Measurements from ENCODE around the gene HCK. TPM values are rescaled to one million over a fixed set of nuclear protein-coding genes. Genes with fewer than 3 reads are reported as not detected.
A peak's percentile ranks its signal among the peaks of the same experiment; 100 is the strongest.

Gene HCK
- total RNA-seq, 5 donors from 2014 or later (not counting 1 experiment from before 2014, with no cell fraction given): 0.29 to 1.5 (median 0.73) TPM

DNA sequence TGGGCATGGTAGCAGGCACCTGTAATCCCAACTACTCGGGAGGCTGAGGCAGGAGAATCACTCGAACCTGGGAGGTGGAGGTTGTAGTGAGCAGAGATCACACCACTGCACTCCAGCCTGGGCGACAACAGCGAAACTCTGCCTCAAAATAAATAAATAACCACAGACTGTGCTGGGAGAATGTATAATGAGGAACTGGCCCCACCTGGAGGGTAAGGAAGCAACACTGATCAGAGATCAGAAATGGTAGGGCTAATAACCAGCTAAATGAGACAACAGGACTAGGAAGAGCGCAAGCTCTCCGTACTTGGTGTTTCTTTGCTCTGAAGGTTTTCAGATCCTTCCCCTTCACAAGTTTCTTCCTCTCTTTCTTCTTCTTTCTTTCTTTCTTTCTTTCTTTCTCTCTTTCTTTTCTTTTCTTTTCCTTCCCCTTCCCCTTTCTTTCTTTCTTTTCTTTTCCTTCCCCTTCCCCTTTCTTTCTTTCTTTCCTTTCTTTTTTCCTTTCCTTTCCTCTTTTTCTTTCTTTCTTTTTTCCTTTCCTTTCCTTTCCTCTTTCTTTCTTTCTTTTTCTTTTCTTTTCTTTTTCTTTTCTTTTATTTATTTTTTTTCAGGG, 27.3 kb upstream of the HCK start:
- Mint-ChIP-seq H3K4me3 (no peak overlapping the region), H3K4me1 (peaks cover 7 to 10% (median 8%) of the 10 kb centered on the region in 3 donors), H3K9me3 (no peaks in the 10 kb centered on the region), H3K27me3 (peaks cover 42 to 58% of the 10 kb centered on the region in 2 donors), H3K36me3 (no peaks in the 10 kb centered on the region), H3K27ac (no peak overlapping the region)
- H3K27me3 ChIP-seq (replicated peaks in 1 of 2; ENCODE audit: control insufficient read depth in 2 of 2, extremely low read depth in 1 of 2, insufficient read depth in 2 of 2, low read length in 1 of 2): peaks cover 2 to 44% of the 10 kb centered on the region in 2 experiments
- ChIA-PET CTCF (no interaction called here), POLR2A (no interaction called here)
- no peaks in the 10 kb centered on the region for H3K36me3 ChIP-seq (ENCODE audit: control insufficient read depth in 2 of 2, extremely low read depth in 1 of 2, insufficient read depth in 1 of 2, low read length in 1 of 2)
- 100% methylated on average over 2 of the region's 6 CpGs for WGBS (ENCODE audit: insufficient coverage)
- no peaks in the 10 kb centered on the region for H3K9me3 ChIP-seq
- H3K4me3 ChIP-seq (ENCODE audit: control insufficient read depth in 1 of 2, extremely low read depth in 1 of 2, low read length in 1 of 2): no peak overlapping the region
- ATAC-seq (replicated peaks in 1 of 4) (no peak), DNase-seq (no peak)
- peaks cover 0 to 4% of the 10 kb centered on the region in 2 experiments for H3K4me1 ChIP-seq (ENCODE audit: control insufficient read depth in 1 of 2, extremely low read depth in 1 of 2, insufficient read depth in 2 of 2, low read length in 2 of 2)
- H3K27ac ChIP-seq (ENCODE audit: low read length): no peak overlapping the region

DNA sequence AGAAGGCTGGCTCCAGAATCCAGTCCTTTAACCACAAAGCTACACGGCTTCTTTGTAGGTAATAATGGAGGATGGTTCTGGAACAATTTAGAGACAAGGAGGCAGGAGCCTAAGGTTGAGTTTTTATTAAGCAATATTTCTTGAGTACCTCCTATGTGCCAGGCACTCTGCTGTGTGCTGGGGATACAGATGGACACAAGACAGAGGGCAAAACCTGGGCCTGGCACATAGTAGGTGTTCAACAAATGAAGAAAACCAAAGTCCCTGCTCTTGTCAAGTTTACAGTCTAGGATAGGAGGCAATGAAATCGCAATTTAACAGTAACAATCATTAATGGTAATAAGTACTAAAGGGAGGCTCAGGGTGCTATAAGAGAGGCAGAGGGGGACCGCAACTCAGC, 24.4 kb upstream of the HCK start:
- Histone ChIP-seq H3K36me3 (ENCODE audit: control insufficient read depth in 2 of 2, extremely low read depth in 1 of 2, insufficient read depth in 1 of 2, low read length in 1 of 2) (no peaks in the 10 kb centered on the region), H3K4me1 (ENCODE audit: control insufficient read depth in 1 of 2, extremely low read depth in 1 of 2, insufficient read depth in 2 of 2, low read length in 2 of 2) (peaks cover 0 to 8% of the 10 kb centered on the region in 2 experiments), H3K27ac (ENCODE audit: low read length) (no peak overlapping the region), H3K4me3 (ENCODE audit: control insufficient read depth in 1 of 2, extremely low read depth in 1 of 2, low read length in 1 of 2) (no peak overlapping the region), H3K27me3 (replicated peaks in 1 of 2; ENCODE audit: control insufficient read depth in 2 of 2, extremely low read depth in 1 of 2, insufficient read depth in 2 of 2, low read length in 1 of 2) (peaks cover 0 to 44% of the 10 kb centered on the region in 2 experiments), H3K9me3 (no peaks in the 10 kb centered on the region)
- Mint-ChIP-seq H3K9me3 (no peaks in the 10 kb centered on the region), H3K4me3 (no peak overlapping the region), H3K4me1 (peaks cover 0 to 2% (median 0%) of the 10 kb centered on the region in 3 donors), H3K27me3 (peaks cover 18 to 31% of the 10 kb centered on the region in 2 donors), H3K36me3 (no peaks in the 10 kb centered on the region), H3K27ac (no peak overlapping the region)
- no peak for ATAC-seq (replicated peaks in 1 of 4)
- no peak for DNase-seq
- ChIA-PET POLR2A (no interaction called here), CTCF (interaction anchor here in 1 of 2 donors (1.2 kb wide), 1 partner anchor 10 kb away, joined by 6 read pairs; no protein-coding TSS in a partner anchor)
- WGBS (ENCODE audit: insufficient coverage): 100% methylated on average over 1 of the region's 3 CpGs

GRCh38 chr20:32028647-32029372, 23.2 kb upstream of the HCK start:
- Mint-ChIP-seq H3K27me3 (peaks cover 7 to 29% of the 10 kb centered on the region in 2 donors), H3K4me3 (no peak overlapping the region), H3K4me1 (peaks cover 0 to 2% (median 0%) of the 10 kb centered on the region in 3 donors), H3K36me3 (no peaks in the 10 kb centered on the region), H3K9me3 (no peaks in the 10 kb centered on the region), H3K27ac (no peak overlapping the region)
- DNase-seq (no peak), ATAC-seq (replicated peaks in 1 of 4) (no peak)
- POLR2A ChIA-PET: no interaction called here
- Histone ChIP-seq H3K36me3 (ENCODE audit: control insufficient read depth in 2 of 2, extremely low read depth in 1 of 2, insufficient read depth in 1 of 2, low read length in 1 of 2) (no peaks in the 10 kb centered on the region), H3K27ac (ENCODE audit: low read length) (no peak overlapping the region), H3K4me3 (ENCODE audit: control insufficient read depth in 1 of 2, extremely low read depth in 1 of 2, low read length in 1 of 2) (no peak overlapping the region), H3K9me3 (no peaks in the 10 kb centered on the region), H3K27me3 (replicated peaks in 1 of 2; ENCODE audit: control insufficient read depth in 2 of 2, extremely low read depth in 1 of 2, insufficient read depth in 2 of 2, low read length in 1 of 2) (peaks cover 0 to 39% of the 10 kb centered on the region in 2 experiments), H3K4me1 (ENCODE audit: control insufficient read depth in 1 of 2, extremely low read depth in 1 of 2, insufficient read depth in 2 of 2, low read length in 2 of 2) (peaks cover 0 to 8% of the 10 kb centered on the region in 2 experiments)
- CTCF ChIA-PET: interaction anchor here (0.6 to 1.8 kb wide), 5 partner anchors 11 to 1265 kb away, joined by 3 to 6 read pairs (median 4); no protein-coding TSS in a partner anchor
- WGBS (ENCODE audit: insufficient coverage): 81% methylated on average over 11 of the region's 12 CpGs

DNA sequence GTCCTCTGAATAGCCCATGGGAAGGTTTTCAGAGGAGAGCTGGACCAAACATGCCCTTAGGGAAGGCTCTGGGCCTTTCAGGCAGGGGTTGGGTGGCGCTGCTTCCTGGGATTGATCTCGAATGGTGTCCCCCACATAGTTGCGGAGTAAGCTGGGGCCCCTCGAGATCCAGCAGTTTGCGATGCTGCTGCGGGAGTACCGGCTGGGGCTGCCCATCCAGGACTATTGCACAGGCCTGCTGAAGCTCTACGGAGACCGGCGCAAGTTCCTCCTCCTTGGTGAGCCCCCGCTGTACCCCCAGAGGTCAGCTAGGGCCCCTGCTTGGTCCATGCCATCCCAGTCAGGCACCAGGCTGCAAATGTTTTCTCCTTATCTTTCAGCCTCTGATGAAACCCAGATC, 22.5 kb upstream of the HCK start:
- no peak for DNase-seq
- no peak overlapping the region for H3K4me3 ChIP-seq (ENCODE audit: control insufficient read depth in 1 of 2, extremely low read depth in 1 of 2, low read length in 1 of 2)
- H3K36me3 ChIP-seq (ENCODE audit: control insufficient read depth in 2 of 2, extremely low read depth in 1 of 2, insufficient read depth in 1 of 2, low read length in 1 of 2): no peaks in the 10 kb centered on the region
- peaks cover 0 to 44% of the 10 kb centered on the region in 2 experiments for H3K27me3 ChIP-seq (replicated peaks in 1 of 2; ENCODE audit: control insufficient read depth in 2 of 2, extremely low read depth in 1 of 2, insufficient read depth in 2 of 2, low read length in 1 of 2)
- Mint-ChIP-seq H3K9me3 (no peaks in the 10 kb centered on the region), H3K27ac (no peak overlapping the region), H3K4me1 (peaks cover 0 to 2% (median 0%) of the 10 kb centered on the region in 3 donors), H3K27me3 (peaks cover 3 to 30% of the 10 kb centered on the region in 2 donors), H3K36me3 (no peaks in the 10 kb centered on the region), H3K4me3 (no peak overlapping the region)
- H3K27ac ChIP-seq (ENCODE audit: low read length): no peak overlapping the region
- 88% methylated on average over 11 of the region's 11 CpGs for WGBS (ENCODE audit: insufficient coverage)
- ChIA-PET CTCF (interaction anchor here (0.6 to 3.0 kb wide), 5 partner anchors 12 to 381 kb away, joined by 3 to 9 read pairs (median 5); no protein-coding TSS in a partner anchor), POLR2A (no interaction called here)
- H3K4me1 ChIP-seq (ENCODE audit: control insufficient read depth in 1 of 2, extremely low read depth in 1 of 2, insufficient read depth in 2 of 2, low read length in 2 of 2): peaks cover 0 to 8% of the 10 kb centered on the region in 2 experiments
- no peak for ATAC-seq (replicated peaks in 1 of 4)
- H3K9me3 ChIP-seq: no peaks in the 10 kb centered on the region

DNA sequence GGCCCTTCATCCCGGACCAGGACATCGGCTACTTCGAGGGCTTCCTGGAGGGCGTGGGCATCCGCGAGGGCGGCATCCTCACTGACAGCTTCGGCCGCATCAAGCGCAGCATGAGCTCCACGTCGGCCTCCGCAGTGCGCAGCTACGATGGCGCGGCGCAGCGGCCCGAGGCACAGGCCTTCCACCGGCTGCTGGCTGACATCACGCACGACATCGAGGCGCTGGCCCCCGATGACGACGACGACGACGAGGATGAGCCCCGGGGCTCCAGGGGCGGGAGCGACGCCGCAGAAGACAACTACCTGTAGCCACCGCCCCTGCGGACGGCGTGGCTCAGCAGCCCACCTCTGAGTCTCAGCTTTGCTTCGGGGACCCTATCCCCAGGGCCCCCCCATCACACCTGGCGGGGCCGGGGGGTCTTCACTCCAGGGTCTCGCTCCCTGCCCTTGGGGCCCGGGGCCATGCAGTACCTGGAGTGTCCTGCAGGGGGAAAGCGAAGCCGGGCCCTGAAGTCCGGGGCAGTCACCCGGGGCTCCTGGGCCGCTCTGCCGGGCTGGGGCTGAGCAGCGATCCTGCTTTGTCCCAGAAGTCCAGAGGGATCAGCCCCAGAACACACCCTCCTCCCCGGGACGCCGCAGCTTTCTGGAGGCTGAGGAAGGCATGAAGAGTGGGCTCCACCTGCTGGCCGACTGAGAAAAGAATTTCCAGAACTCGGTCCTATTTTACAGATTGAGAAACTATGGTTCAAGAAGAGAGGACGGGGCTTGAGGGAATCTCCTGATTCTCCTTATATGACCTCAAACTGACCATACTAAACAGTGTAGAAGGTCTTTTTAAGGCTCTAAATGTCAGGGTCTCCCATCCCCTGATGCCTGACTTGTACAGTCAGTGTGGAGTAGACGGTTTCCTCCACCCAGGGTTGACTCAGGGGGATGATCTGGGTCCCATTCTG, 20.8 kb upstream of the HCK start:
- DNase-seq (peak in 29 of 35 experiments; percentile 19 to 72 (median 44)), ATAC-seq (replicated peaks in 1 of 4) (peak; percentile 70 to 73 (median 72))
- H3K36me3 ChIP-seq (ENCODE audit: control insufficient read depth in 2 of 2, extremely low read depth in 1 of 2, insufficient read depth in 1 of 2, low read length in 1 of 2): no peaks in the 10 kb centered on the region
- Mint-ChIP-seq H3K9me3 (no peaks in the 10 kb centered on the region), H3K27ac (no peak overlapping the region), H3K4me1 (peaks cover 0 to 2% (median 0%) of the 10 kb centered on the region in 3 donors), H3K27me3 (peaks cover 15 to 34% of the 10 kb centered on the region in 2 donors), H3K36me3 (no peaks in the 10 kb centered on the region), H3K4me3 (peak overlapping the region; percentile 9 to 37 (median 28))
- WGBS (ENCODE audit: insufficient coverage): 33% methylated on average over 51 of the region's 59 CpGs
- peaks cover 0 to 50% of the 10 kb centered on the region in 2 experiments for H3K27me3 ChIP-seq (replicated peaks in 1 of 2; ENCODE audit: control insufficient read depth in 2 of 2, extremely low read depth in 1 of 2, insufficient read depth in 2 of 2, low read length in 1 of 2)
- peak overlapping the region; percentile 26 to 41 for H3K4me3 ChIP-seq (ENCODE audit: control insufficient read depth in 1 of 2, extremely low read depth in 1 of 2, low read length in 1 of 2)
- POLR2A ChIA-PET: no interaction called here
- H3K27ac ChIP-seq (ENCODE audit: low read length): no peak overlapping the region
- H3K9me3 ChIP-seq: no peaks in the 10 kb centered on the region
- CTCF ChIA-PET: interaction anchor here (0.6 to 3.0 kb wide), 10 partner anchors 9 to 209 kb away, joined by 3 to 9 read pairs (median 3); no protein-coding TSS in a partner anchor
- peaks cover 0 to 8% of the 10 kb centered on the region in 2 experiments for H3K4me1 ChIP-seq (ENCODE audit: control insufficient read depth in 1 of 2, extremely low read depth in 1 of 2, insufficient read depth in 2 of 2, low read length in 2 of 2)

GRCh38 chr20:32033316-32033715, 18.7 kb upstream of the HCK start:
- Mint-ChIP-seq H3K27ac (no peak overlapping the region), H3K9me3 (no peaks in the 10 kb centered on the region), H3K27me3 (peaks cover 22 to 48% of the 10 kb centered on the region in 2 donors), H3K4me3 (no peak overlapping the region), H3K36me3 (no peaks in the 10 kb centered on the region), H3K4me1 (peaks cover 0 to 2% (median 0%) of the 10 kb centered on the region in 3 donors)
- no peak overlapping the region for H3K27ac ChIP-seq (ENCODE audit: low read length)
- CTCF ChIA-PET: no interaction called here
- peaks cover 0 to 8% of the 10 kb centered on the region in 2 experiments for H3K4me1 ChIP-seq (ENCODE audit: control insufficient read depth in 1 of 2, extremely low read depth in 1 of 2, insufficient read depth in 2 of 2, low read length in 2 of 2)
- POLR2A ChIA-PET: no interaction called here
- WGBS (ENCODE audit: insufficient coverage): no CpG with 5 or more reads among the region's 2 CpGs
- no peak overlapping the region for H3K4me3 ChIP-seq (ENCODE audit: control insufficient read depth in 1 of 2, extremely low read depth in 1 of 2, low read length in 1 of 2)
- peaks cover 0 to 55% of the 10 kb centered on the region in 2 experiments for H3K27me3 ChIP-seq (replicated peaks in 1 of 2; ENCODE audit: control insufficient read depth in 2 of 2, extremely low read depth in 1 of 2, insufficient read depth in 2 of 2, low read length in 1 of 2)
- no peaks in the 10 kb centered on the region for H3K9me3 ChIP-seq
- DNase-seq (no peak), ATAC-seq (replicated peaks in 1 of 4) (no peak)
- H3K36me3 ChIP-seq (ENCODE audit: control insufficient read depth in 2 of 2, extremely low read depth in 1 of 2, insufficient read depth in 1 of 2, low read length in 1 of 2): no peaks in the 10 kb centered on the region

All from T-cell (primary cell).